Testis (tissue), 2 donors: ENCODE results near the gene CDK4.

Experiments used
- CTCF ChIP-seq, 3 experiments: fragments of 450-650 bp in 2 of 3; fragments of 200-600 bp in 1 of 3; sonication (generic) in 1 of 3; IDR thresholded peaks; one replicate each; pipeline ENCODE4 v1.5.1; 2016 to 2019; ENCODE audit warnings: antibody characterized with exemption in 3 of 3, mild to moderate bottlenecking in 2 of 3, moderate library complexity in 1 of 3
- POLR2A ChIP-seq: fragments of 450-650 bp; IDR thresholded peaks from one replicate; pipeline ENCODE4 v1.6.1; 2017; ENCODE audit warnings: antibody characterized with exemption, mild to moderate bottlenecking, moderate library complexity

DNA sequence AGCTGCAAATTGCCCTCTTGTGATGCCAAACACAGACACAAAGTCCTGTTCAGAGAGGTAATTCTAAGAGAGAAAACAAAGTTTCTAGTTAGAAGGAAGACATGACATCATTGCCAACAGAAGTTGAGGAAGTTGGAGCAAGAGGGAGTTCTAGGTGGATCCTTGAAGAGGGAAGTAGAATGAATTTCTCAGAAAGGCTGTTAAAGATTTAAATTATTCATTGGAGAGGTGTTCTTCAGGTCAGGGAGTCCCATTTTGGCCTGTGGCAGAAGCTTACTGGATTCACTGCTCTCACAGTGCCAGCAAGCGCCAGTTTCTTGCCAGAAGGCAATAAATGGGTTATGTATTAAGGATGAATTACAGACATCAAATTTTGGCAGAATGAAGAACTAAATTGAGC is 45.8 kb upstream of the CDK4 start:
- TF ChIP-seq CTCF (IDR thresholded peaks at IDR 0.05) (no peak), POLR2A (no peak)
